PC-9 (cell line): ENCODE results near the gene ANKRD44.

ENCODE experiments used
- EZH2 ChIP-seq: fragments of 200-600 bp; sonication (generic); IDR thresholded peaks from 2 replicates; pipeline ENCODE4 v1.8.0; 2017; ENCODE audit warnings: antibody characterized with exemption, low read depth
- TF ChIP-seq, protein P1 (sequence below): fragments of 200-600 bp; sonication (generic); conservative IDR thresholded peaks from 2 replicates; pipeline ENCODE4 v1.6.1; 2017; ENCODE audit warnings: mixed run types, antibody characterized with exemption, mild to moderate bottlenecking, moderate library complexity

GRCh38 chr2:197309691-197310231 lies 819 bp downstream of the ANKRD44 start:
- TF ChIP-seq, protein P1, sequence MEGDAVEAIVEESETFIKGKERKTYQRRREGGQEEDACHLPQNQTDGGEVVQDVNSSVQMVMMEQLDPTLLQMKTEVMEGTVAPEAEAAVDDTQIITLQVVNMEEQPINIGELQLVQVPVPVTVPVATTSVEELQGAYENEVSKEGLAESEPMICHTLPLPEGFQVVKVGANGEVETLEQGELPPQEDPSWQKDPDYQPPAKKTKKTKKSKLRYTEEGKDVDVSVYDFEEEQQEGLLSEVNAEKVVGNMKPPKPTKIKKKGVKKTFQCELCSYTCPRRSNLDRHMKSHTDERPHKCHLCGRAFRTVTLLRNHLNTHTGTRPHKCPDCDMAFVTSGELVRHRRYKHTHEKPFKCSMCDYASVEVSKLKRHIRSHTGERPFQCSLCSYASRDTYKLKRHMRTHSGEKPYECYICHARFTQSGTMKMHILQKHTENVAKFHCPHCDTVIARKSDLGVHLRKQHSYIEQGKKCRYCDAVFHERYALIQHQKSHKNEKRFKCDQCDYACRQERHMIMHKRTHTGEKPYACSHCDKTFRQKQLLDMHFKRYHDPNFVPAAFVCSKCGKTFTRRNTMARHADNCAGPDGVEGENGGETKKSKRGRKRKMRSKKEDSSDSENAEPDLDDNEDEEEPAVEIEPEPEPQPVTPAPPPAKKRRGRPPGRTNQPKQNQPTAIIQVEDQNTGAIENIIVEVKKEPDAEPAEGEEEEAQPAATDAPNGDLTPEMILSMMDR: no peak
- TF ChIP-seq EZH2: no peak
